Measurements from ENCODE around the gene HSPB8.
"Not testable (repeated sequence)": the region's sequence is repeated elsewhere in the genome, so short reads cannot be mapped to it uniquely, and the experiment has no call there.

Gene HSPB8

DNA sequence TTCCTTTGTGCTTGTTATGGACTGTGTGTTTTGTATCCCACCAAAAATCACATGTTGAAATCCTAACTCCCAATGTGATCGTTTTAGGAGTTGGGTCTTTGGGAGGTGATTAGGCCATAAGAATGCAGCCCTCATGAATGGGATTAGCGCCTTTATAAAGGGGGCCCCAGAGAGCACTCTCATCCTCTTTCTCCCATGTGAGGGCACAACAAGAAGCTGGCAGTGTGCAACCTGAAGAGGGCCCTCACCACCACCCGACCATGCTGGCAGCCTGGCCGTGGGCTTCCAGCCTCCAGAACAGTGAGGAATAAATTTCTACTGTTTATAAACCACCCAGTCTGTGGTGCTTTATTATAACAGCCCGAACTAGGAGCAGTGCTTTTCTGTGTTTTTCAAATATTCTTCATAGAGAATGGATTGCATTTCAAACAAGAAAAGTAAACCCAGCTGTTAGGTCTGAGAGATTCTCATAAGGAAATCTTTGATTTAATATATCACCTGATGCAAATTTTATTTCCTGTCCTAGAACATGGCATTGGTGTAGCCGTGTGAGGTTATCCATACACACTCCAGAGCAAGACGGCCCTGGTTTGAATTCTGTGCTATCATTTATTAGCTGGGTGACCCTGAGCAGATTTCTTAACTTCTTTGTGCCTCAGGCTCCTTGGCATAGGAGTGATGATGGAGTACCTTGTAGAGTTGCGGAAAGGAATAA, 27.8 kb downstream of the HSPB8 start:
- DNase-seq: no peak

DNA sequence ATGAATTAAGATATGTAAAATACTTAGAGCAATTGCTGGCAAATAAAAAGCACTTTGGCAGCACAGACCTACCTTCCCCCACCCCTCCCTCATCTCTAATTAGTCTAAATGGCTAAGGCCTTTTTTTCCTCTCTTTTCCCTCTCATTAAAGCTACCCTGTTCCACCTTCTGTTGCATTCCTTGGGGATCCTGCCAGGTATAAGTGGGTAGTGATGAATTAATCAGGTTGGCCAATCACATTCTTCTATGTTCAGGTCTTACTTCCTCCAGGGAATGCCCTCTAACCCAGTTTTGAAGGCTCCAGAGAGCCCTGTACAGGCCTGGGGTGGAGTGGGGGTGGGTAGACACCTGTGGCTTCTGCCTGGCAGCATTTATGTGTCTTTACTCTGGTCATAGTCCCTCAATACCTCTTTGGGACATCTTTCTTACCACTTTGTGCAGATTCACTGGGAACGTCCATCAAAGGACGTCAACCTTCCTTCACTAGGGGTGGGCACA, 28.4 kb downstream of the HSPB8 start:
- DNase-seq: no peak

DNA sequence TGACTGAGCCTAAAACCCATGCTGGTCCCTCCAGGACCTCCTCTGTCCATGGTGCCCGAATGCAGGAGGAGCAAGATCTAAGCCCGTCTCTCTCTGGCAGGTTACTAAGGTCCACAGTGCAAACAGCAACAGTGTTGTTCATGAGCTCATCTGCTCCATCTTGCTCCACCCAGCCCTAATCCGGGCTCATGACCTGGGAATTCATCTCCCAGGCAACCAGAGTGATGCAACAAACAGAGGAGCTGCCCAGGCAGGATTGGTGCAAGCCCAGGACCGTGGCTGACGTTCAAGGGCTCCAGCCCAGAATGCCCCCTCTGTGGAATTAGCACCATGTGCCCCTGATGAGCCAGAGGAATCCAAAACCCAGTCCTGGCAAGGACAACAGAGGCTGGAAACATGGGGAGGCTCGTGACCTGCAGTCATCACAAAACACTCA, 29.9 kb downstream of the HSPB8 start:
- DNase-seq: no peak

DNA sequence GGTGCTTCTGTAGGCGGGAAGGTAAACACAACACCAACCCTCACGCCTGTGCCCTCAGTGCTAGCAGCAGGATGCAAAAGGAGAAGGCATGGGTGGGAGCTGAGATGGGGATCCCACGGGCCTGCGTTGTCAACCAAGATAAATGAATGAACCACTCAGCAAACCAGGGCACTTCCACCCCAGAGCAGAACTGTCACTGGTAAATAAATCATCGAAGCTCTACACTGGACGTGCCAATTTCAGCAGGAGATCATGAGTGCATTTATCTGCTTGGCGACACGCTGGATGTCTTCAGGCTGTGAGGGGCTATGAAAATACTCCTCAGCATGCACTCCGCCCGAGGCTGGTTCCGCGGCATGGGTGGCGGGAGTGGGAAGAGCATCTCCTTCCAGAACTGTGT, 33.2 kb downstream of the HSPB8 start:
- DNase-seq: no peak

DNA sequence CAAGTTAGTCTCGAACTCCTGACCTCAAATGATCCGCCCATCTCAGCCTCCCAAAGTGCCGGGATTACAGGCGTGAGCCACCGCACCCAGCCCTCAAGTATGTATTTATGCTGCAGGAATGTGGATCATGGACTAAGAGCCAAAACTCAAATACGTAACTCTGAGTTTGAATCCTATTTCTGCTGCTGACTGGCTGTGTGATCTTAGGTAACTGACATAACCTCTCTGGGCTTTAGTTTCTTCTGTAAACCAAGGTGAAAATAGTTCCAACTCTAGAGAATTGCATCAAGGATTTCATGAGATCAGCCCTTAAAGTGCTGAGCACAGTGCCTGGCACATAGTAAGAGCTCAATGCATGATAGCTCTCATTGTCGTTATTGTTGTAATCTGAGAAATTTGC, 37.4 kb downstream of the HSPB8 start:
- DNase-seq: no peak

DNA sequence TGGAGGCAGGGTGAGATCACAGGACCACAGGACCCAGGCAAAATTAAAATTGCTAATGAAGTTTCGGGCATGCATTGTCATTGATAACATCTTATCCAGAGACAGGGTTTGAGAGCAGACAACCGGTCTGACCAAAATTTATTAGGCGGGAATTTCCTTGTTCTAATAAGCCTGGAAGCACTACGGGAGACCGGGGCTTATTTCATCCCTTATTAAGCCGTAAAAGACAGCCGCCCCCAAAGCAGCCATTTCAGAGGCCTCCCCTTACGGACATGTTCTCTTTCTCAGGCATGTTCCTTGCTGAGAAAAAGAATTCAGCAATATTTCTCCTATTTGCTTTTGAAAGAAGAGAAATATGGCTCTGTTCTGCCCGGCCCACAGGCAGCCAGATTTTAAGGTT, 40.1 kb downstream of the HSPB8 start:
- DNase-seq: not testable (repeated sequence)

DNA sequence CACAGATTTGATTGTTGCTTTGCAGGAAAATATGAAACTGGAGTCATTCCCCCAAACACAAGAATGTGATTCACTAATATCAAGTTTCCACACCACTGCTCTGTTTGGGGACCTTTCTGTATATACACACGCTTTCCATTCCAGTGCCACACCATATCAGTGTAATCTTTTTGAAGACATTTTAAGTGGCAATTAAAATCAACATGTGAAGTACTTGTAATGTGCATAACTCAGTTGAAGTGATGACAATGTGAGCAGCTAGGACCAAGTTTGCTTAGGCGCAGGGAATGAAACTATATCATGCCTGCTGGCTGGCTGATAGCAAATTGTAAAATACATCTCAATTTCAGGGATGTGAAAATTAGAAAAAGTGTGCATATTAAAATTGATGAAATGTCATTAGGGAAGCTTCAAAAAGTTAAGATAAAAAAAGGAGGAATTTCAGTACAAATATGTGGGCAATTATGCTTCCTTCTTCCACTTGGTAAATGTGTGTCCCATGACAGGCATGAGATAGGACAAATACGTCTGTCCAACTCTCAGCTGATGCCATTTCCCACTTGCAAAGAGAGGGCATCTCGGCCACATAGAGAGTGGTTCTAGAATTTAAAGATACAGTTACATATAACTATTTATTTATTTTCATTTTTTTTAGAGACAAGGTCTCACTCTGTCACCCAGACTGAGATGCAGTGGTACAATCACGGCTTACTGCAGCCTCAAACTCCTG, 43.7 kb downstream of the HSPB8 start:
- DNase-seq: no peak

DNA sequence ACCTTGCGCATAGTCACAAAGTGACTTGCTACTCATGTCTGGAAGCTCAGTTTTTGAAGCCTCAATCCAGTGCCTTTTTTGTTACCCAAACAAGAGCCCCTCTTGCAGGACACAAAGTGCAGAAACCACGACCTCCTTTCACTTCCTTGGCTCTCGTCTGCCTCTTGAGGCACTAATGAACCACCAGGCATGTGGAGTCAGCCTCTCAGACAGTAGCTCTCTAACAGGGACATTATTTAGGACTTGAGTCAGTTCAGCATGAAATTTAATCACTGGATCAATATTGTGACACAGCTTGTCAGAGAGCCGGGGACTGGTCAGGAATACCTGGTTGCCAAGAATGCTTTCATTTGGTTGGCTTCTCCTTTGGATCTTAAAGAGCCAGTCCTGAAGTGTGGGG, 46.7 kb downstream of the HSPB8 start:
- DNase-seq: no peak

DNA sequence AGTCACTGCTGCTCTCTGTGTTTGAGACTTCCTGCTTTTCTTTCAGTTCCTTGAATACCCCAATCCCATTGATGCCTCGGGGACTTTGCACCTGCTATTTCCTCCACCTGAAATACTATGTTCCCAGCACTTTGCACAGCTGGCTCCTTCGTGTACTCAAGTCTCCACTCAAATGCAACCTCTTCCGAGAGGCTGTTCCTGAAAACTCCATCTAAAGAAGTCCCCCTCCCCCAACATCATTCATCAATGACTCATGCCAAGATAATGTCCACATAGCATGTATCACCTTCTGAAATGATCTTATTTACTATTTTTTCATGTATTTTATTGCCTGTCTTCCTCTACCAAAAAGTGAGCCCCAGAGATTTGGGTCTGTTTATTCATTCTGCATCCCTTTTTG, 48.6 kb downstream of the HSPB8 start:
- DNase-seq: no peak

DNA sequence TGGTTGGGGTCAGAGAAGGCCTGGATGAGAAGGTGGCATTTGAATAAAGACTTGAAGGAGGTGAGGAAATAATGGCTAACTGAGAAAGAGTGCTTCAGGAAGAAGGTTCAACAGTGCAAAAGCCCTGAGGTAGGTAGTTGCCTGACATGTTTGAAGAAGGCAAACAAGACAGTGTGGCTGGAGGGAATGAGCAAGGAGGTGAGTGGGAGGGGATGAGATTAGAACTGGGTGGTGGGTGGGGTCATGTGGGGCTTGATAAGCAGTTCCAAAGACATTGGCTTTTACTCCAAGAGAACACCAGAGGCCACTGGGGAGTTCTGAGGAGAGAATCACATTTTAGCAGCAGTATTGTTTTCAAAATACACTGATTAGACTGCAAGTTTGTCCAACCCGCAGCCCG, 50.5 kb downstream of the HSPB8 start:
- no peak for DNase-seq

DNA sequence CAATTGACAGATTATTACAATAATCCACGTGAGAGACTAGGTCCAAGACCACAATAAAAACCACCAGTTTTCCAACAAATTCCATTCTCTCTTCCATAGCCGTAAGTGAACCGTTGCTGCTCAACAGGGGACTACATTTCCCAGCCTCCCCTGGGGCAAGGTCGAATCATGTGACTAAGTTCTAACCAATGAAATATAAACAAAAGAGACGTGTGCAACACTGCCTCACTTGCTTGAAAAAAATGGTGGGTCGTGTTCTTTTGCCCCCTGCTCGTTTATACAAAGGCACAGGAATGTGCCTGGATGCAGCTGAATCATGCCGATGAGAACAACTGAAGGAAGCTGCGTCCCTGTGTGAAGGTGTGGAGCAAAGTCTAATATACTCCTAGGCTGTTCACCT, 51.1 kb downstream of the HSPB8 start:
- no peak for DNase-seq

DNA sequence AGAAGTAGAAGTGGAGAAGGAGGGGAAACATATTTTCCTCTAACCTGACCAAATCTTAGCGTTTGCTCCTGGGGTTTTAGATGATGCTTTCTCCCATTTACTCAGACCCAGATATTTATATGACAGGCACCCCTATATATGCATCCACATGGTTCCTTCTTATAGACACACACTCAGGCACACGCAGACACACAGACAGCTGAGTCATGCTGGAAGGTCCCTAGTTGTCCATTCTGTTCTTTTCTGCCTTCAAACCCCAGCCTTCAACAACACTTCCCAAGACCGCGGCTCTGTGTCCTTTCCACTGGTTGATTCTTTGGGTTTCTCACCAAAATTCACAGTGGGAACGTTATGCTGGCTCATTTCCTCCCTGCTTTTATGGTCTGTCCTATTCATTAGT, 52.1 kb downstream of the HSPB8 start:
- DNase-seq: no peak

DNA sequence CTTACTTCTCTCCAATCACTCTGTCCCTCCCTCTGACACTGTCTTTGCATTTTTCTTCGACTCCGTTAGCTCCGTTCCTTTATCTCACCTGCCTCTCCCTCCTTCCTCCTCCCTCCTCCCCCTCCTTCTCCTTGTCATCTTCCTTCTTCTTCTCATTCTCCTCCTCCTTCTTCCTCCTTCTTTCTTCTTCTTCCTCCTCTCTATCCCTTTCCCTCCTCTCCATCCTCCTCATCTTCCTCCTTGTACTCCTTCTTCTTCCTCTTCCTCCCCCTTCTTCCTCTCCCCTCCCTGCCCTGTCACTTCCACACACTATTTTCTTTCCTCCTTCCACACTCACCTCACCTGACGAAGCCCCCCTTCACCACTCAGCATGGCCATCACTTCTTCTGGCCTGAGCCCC, 53.0 kb downstream of the HSPB8 start:
- no peak for DNase-seq

DNA sequence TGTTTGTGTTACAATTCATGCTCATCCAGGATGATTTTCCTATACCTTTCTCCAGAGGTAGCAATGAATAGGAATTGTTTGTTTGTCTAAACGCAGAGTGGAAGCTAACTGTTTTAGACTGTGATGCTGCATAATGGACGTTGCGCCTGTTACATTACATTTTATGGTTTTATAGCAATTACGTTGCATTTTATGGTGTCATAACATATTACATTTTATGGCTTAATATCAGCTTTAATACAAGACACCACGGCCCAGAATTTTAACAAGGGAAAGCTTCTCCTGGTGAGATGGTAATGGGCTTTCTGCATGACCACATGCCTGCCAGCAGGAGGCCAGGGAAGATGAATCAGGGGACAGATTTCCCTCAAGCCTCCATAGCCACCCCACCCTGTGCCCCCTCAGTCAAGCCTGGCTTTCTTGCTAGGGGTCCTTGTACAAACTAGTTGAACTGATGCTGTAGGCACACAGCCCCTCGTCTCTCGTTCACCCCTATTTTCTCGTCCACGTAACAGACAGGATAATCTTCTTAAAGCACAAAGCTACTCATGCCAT, 56.5 kb downstream of the HSPB8 start:
- no peak for DNase-seq

DNA sequence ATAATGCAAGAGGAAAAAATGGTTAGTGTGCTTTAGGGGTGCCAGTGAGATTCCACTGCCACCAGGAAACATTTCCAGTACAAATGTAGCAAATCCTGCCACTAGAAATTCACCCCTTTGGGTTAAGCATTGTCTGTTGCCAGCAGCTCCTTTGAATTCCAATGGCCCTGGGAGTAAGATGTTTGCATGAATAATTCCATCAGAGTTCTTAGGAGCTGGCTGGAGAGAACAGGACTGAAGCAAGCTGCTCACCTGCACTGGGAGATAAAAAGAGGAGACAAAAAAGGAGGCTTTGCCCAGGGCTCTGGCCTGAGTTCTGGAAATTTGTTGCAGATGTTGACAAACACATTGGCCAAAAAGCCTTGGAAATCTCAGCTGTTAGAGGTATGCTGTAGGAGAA, 57.6 kb downstream of the HSPB8 start:
- DNase-seq: no peak

DNA sequence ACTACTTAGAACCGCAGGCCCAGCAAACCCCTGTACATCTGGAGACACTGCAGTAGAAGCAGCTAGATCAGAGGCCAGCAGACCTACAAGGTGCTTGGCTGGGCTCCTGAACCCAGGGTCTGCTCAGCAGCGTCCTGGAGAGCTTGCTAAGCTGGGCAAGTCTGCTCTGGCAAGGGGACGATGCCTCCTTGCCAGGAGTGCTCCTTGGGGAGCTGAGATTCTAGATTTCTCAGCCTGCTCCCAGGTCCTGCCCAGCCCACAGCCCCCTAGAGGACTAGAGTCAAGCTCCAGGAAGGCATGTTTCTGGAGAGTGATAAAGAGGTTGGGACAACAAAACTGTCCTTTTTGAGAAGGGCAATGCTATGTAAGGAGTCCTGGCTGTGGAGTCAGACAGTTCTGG, 60.3 kb downstream of the HSPB8 start:
- no peak for DNase-seq

DNA sequence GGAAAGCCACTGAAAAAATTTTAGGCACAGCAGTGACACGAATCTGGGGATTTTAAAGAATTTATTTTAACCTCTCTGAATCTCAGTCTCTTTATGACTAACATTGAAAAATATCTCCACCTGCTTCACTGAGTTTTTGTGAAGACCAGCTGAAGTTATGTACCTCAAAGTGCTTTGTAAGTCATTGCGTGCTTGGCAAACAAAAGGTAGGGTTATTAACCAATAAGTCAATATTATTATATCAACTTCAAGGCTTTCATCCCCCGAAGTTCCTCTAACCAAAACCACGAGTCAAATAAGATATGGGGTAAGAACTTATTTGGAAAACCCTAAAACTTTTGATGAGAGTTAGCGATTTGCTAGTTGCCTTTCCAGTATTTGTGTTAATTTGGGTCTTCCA, 62.3 kb downstream of the HSPB8 start:
- no peak for DNase-seq

DNA sequence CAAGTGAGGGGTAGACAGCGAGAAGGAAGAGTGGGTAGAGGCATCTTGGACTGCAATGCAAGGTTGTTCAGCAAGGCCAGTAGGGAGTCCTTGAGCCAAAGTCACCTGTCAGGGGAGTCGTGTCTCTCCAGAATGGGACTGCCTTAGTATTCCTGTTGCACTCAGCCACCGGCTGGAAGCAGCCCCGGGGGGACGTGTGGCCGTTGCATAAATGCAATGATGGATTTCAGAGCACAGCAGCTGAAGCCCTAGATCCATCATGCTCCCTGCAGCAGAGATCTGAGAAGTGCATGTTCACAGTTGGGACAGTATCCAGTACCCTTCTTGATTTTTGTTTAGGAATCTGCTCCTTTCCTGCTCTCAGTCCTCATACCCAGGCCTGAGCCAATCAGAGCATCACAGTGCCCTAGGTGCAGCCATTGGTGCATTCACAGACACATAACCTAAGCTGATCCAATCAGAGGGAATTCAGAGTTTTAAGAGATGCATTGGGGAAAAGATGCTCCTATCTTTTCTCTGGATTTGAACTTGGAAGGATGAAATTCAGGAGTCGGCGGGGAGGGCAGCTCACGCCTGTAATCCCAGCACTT, 62.9 kb downstream of the HSPB8 start:
- no peak for DNase-seq
